Measurements from ENCODE around the gene RUNX3.

Gene RUNX3

DNA sequence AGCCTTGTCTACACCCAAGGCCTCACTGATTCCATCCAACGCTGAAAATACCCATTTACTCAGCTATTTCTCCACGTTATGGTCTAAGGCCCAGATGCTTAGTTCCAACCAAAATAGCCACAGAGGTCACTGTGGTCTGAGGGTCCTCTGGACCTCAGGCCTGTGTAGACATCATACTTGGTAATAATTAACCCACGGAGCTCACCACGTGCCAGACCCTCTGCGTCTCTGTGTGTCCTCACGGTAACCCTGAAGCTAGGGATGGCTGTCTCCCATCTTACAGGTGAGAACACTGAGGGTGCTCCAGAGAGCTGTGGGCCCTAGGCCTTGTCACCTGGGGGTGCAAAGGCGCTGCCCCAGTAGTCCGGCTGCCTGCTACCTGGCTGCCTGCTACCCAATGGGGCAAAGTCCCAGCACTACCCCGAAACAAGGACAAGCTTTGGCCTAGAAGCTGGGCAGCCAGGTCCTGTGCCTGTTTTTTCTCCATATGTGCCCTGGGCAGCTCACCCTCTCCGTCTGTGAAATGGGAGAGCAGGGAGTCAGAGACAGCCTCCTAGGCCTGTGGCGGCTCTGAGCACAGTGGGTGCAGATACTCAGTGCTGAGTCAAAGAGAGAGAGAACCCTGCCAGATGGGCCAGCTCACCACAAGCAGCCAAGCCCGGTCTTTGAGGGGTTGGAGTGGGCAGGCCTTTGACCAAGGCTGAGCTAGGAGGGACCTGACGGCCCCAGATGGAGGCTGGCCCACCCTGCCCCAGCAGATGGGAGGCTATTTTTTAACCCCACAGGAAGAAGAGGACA lies 17.0 kb upstream of the RUNX3 start:
- no peak for DNase-seq (ENCODE audit: low spot score)

DNA sequence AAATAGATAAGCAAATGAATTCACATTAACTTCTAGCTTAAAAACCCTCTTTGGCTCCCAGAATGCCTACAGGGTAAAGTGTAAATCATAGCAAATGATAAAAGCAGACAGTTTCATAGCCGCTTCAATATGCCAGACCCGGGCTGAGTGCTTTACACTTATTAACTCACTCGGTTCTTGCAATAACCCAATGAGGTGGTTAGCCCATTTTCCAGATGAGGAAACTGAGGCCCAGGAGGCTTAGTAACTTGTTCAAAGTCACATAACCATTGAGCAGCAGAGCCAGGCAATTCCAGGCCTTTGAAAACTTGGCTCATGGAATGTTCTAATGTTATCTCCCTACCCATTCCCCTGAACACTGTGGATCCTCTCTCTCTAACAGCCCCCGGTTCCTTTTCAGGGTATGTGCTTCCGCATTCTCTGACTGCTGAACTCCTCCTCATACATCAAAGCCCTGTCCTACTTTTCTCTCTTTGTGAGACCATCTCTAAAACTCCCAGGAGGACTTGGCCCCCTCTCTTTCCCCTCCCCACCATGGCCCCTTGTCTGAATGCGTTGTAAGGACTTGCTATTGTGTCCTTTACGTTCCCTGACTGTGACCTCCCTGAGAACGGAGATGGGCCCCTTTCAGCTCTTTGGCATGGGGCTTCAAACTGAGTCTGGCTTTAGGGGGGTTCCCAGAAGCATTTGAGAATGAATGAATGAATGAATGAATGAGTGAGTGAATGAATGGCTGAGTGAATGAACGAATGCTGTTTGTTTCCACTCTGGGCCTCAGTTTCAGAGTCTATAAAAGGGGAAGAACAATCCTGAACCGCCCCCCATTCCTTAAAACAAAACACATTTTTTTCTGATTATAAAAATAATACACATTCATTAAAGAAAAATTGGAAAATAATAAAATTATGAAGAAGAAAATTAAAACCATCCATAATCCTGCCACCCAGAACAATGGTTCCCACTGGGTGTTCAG lies 15.6 kb upstream of the RUNX3 start:
- DNase-seq (ENCODE audit: low spot score), result no peak

DNA sequence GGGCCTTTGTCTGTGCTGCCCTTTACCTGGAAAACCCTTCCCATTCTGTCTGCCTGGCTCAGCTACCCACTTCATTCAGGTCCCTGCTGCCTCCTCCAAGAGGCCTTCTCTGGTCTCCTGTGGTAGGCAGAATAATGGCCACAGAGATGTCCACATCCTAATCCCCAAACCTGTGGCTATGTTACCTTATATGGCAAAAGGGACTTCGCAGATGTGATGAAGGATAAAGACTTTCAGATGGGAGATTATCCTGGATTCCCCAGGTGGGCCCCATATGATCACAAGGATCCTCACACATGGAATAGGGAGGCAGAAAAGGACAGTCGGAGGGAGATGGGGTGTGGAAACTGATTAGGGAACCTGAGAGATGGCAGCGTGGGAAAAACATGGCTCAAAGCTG lies 14.2 kb upstream of the RUNX3 start:
- DNase-seq (ENCODE audit: low spot score), result no peak

DNA sequence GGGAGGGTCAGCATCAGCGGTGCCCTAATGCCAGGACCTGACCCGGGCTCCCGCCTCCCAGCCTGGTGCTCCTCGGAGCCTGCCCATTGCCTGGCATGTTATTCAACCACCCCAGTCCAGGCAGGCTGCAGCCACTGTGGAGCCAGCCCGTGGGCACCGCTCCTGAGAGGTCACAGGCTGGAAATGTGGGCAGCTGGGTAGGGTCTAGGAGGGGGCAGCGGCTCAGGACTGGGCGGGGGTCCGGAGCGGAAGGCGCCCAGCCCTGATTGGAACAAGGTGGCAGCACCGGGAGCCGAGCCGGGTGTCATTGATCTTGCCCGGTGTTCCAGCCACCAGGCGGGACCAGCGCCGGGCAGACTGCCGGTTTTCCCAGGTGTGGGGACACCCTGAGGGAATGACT lies 12.7 kb upstream of the RUNX3 start:
- no peak for DNase-seq (ENCODE audit: low spot score)

DNA sequence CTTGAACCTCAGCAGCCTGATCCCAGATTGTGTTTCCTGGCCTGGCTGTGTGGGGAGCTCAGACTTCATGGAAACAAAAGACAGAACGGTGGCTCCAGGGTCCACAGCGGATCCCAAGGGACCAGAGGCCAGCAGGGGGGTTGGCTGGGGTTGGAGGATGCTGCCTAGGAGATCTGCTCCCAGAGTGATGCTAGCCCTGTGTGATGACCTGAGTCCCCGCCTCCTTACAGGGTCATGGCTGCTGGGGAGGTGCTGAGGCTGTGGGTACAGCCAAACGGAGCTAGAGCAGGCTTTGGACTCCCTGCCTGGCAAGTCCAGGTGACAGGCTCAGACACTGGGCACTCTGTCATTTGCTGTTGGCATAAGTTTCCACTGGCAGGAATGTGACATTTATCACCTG lies 11.5 kb upstream of the RUNX3 start:
- DNase-seq (ENCODE audit: low spot score), result no peak

DNA sequence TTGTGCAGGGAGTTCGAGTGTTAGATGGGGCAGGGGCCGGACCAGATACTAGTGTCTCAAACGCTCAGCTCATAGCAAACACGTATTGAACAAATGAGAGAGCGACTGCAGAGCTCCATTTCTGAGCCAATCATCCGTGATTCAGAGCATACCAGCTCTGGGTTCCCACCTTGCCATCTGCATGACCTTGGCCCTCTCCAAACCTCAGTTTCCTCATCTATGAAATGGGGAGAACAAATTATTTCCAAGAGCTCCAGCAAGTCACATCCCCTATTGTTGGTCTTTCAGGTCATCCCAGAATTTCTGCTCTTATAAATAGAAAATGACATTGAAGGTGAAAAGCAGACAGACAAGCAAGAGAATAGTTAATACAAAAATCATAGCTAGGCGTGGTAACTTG lies 10.2 kb upstream of the RUNX3 start:
- no peak for DNase-seq (ENCODE audit: low spot score)

- no peak for DNase-seq (ENCODE audit: low spot score)
These were observed 9.7 kb upstream of the RUNX3 start for GRCh38 chr1:24939675-24940193.

DNA sequence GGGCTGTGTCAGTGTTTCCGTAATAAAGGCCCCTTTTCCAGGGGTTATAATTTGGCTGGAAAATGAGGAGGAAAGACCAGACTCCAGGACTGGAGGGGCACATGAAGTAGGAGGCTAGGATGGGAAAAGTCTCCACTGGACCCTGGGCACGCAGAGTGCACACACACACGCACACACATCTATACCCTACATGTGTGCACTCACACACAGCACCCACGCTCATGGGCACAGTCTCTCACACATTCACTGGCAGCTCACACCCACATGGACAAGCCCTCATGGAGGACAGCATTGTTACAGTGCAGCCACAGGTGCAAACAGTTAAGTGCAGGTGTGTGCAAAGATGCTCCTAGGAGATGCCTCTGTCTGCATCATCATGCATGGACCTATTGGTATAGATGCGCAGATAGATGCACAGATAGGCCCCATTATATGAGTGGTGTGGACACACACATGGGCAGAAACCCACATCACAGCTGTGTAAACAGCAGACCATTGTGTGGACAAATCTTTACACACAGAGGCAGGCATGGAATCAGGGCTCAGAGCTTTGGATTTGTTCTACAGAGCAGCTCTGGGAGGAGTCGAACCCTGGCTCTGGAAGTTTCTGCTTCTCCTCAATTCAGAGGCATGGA lies 9.1 kb upstream of the RUNX3 start:
- DNase-seq (ENCODE audit: low spot score), result no peak

DNA sequence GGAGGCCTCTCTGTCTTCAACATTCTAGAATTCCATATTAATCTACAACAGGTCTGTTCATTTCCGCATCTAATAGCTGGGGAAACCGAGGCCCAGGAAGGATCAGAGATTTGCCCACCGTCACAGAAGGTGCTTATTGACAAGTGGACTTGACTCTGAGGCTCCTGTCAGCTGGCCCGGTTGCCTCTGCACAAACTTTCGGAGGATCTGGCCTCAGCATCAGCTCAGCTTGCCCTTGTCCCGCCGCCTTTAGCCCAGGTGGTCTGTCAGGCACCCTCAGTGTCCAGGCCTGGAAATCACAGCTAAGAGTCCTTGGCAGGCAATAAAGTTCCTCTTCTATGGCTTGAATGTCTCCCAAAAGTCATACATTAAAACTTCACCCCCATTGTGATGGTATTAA lies 8.2 kb upstream of the RUNX3 start:
- DNase-seq (ENCODE audit: low spot score), result no peak

- DNase-seq (ENCODE audit: low spot score), result no peak
These were observed 6.6 kb upstream of the RUNX3 start for GRCh38 chr1:24936684-24937083.

GRCh38 chr1:24935615-24936484 lies 5.8 kb upstream of the RUNX3 start:
- no peak for DNase-seq (ENCODE audit: low spot score)

DNA sequence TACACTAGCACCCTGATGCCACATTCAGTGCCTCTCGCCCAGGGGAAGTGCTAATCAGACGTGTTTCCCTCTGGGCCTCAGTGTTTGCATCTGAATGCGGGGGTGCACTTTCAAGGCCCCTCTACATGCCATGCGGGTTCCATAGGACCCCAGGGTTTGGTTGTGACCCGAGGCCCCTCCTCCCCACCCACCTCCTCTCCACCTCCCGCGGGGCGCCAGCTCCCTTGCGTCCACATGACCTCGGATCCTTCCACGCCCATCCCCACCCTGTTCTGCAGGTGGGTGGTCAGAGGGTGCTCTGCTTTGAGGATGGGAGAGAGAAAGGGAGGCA lies 5.1 kb upstream of the RUNX3 start:
- DNase-seq (ENCODE audit: low spot score), result no peak

- no peak for DNase-seq (ENCODE audit: low spot score)
These were observed 4.5 kb upstream of the RUNX3 start for GRCh38 chr1:24934310-24935195.

DNA sequence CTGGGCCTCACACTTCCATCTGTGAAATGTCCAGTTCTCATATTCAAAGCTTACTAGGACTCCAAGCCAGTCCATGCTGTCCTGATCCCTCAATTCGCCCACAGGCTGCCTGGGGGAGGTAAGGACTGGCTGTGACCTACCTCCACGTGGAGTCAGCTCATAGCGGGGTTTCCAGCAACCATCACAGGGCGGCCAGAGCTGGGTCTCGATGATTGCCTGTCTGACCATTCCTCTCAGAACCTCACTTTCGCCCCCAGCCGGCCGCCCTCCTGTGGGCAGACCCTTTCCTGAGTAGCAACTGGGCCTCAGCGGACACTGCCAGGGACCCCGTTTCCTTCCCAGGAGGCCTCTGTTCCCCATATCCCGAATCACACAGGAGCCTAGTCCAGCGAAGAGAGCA lies 3.4 kb upstream of the RUNX3 start:
- DNase-seq (ENCODE audit: low spot score), result no peak

- DNase-seq (ENCODE audit: low spot score), result no peak
These were observed 2.7 kb upstream of the RUNX3 start for GRCh38 chr1:24932725-24933294.

GRCh38 chr1:24932284-24932683 lies 2.2 kb upstream of the RUNX3 start:
- no peak for DNase-seq (ENCODE audit: low spot score)

DNA sequence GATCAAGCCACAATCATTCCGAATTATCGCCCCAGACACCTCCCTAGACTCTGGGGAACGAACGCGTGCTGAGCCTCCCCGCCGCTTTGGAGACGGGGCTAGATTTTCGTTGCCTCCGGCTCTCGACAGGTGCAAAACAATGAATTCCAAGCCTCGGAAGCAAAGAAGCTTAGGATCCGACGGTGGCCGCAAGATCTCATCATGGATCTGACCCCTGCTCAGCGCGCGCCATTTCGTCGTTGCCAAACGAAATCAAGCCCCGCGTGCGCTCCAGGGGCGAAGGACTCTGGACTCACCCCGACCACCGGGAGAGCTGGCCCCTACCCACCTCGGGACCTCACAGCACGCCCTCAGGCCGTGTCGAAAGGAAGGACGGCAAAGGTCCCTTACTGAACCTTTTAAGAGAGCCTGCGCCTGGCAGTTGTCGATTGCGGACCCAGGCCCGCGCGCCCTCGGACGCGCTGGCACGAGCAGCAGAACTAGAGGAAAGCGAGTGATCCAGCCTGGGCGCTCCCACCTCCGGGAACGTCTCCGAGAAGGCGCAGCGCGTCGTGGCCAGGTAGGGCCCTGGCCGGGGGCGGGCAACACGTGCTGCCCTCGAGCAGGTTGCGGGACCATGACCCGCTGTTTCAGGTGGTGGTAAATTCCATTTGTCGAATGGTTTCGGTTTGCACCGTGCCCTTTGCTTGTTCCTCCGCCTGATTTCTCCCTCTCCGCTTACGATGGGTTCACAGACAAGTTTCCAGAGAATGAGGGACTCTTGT lies 1.6 kb upstream of the RUNX3 start:
- no peak for DNase-seq (ENCODE audit: low spot score)

- DNase-seq (ENCODE audit: low spot score), result no peak
These were observed 1.0 kb upstream of the RUNX3 start for GRCh38 chr1:24931146-24931467.

DNA sequence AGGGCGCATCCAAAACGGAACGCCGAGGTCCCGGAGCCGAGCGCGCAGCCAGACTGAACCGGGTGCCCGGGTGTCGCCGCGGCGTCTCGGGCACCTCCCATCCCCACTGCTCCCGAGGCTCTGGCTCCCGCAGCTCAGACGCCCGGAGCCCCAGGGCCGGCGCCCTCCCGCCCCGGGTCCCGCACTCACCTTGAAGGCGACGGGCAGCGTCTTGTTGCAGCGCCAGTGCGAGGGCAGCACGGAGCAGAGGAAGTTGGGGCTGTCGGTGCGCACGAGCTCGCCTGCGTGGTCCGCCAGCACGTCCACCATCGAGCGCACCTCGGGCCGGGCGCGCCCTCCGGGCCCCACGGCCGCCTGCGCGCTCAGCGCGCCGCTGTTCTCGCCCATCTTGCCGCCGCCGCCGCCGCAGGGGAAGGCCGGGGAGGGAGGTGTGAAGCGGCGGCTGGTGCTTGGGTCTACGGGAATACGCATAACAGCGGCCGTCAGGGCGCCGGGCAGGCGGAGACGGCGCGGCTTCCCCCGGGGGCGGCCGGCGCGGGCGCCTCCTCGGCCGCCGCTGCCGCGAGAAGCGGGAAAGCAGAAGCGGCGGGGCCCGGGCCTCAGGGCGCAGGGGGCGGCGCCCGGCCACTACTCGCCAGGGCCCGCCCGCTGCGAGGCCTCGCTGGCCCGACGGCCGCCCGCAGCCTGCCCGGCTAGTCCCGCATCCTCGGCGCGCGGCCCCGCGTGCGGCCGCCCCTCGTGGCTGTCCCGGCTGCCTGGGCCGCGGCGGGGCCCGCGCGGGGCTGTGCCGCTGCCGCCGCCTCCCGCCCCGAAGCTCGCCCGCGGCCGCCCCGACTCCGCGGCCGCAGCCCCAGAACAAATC lies 447 bp downstream of the RUNX3 start:
- DNase-seq (ENCODE audit: low spot score), result no peak

All from cerebellar cortex (tissue), 1 donor.